ENCODE measurements around the gene P2RY2. TPM values are rescaled to one million over a fixed set of nuclear protein-coding genes. Genes with fewer than 3 reads are reported as not detected.
"Not testable (repeated sequence)": the region's sequence is repeated elsewhere in the genome, so short reads cannot be mapped to it uniquely, and the experiment has no call there.

P2RY2 gene
- total RNA-seq, 1 donor from 2014 or later, result 0.30 TPM

- no peak overlapping the region for H3K27ac Mint-ChIP-seq (ENCODE audit: unreplicated experiment)
Measured at GRCh38 chr11:73196576-73196975, 21.5 kb upstream of the P2RY2 start.

GRCh38 chr11:73197348-73197747, 20.7 kb upstream of the P2RY2 start:
- Mint-ChIP-seq H3K4me3 (ENCODE audit: unreplicated experiment) (no peak overlapping the region), H3K27ac (ENCODE audit: unreplicated experiment) (no peak overlapping the region), H3K36me3 (ENCODE audit: low read depth, unreplicated experiment) (no peaks in the 10 kb centered on the region), H3K9me3 (ENCODE audit: unreplicated experiment) (no peaks in the 10 kb centered on the region), H3K27me3 (ENCODE audit: low read depth, unreplicated experiment) (peaks cover 16% of the 10 kb centered on the region), H3K4me1 (ENCODE audit: low read depth, unreplicated experiment) (peaks cover 18% of the 10 kb centered on the region)
- Histone ChIP-seq H3K4me3 (ENCODE audit: insufficient read depth, low read depth, low read length) (no peak overlapping the region), H3K36me3 (ENCODE audit: insufficient read depth, low read length) (no peaks in the 10 kb centered on the region), H3K4me2 (ENCODE audit: low read length) (no peak overlapping the region), H2AFZ (ENCODE audit: low read depth, low read length) (no peak overlapping the region), H3K9ac (ENCODE audit: low read length) (no peak overlapping the region), H3K79me2 (ENCODE audit: insufficient read depth, low read length) (no peaks in the 10 kb centered on the region), H4K20me1 (ENCODE audit: insufficient read depth, low read length) (no peaks in the 10 kb centered on the region), H3K27me3 (ENCODE audit: insufficient read depth, low read length) (no peaks in the 10 kb centered on the region), H3K4me1 (ENCODE audit: insufficient read depth, low read length) (no peaks in the 10 kb centered on the region), H3K27ac (ENCODE audit: low read depth, low read length) (no peak overlapping the region), H3K9me3 (ENCODE audit: insufficient read depth, low read depth, low read length) (no peaks in the 10 kb centered on the region)
- no peak for FAIRE-seq
- no peak for TF ChIP-seq CTCF (IDR thresholded peaks at IDR 0.05; ENCODE audit: insufficient read depth, low read depth, low read length)
- TF ChIP-seq EZH2 (IDR thresholded peaks at IDR 0.05; ENCODE audit: insufficient read depth, low read length), result no peak
- no peak for DNase-seq (ENCODE audit: low read depth)

More at GRCh38 chr11:73196576-73196975, 21.5 kb upstream of the P2RY2 start:
- Histone ChIP-seq H2AFZ (ENCODE audit: low read depth, low read length) (no peak overlapping the region), H3K9me3 (ENCODE audit: insufficient read depth, low read depth, low read length) (no peaks in the 10 kb centered on the region), H3K4me2 (ENCODE audit: low read length) (no peak overlapping the region), H3K4me3 (ENCODE audit: insufficient read depth, low read depth, low read length) (no peak overlapping the region), H3K79me2 (ENCODE audit: insufficient read depth, low read length) (no peaks in the 10 kb centered on the region), H3K9ac (ENCODE audit: low read length) (no peak overlapping the region), H3K27ac (ENCODE audit: low read depth, low read length) (no peak overlapping the region), H3K27me3 (ENCODE audit: insufficient read depth, low read length) (no peaks in the 10 kb centered on the region), H3K4me1 (ENCODE audit: insufficient read depth, low read length) (no peaks in the 10 kb centered on the region), H3K36me3 (ENCODE audit: insufficient read depth, low read length) (no peaks in the 10 kb centered on the region), H4K20me1 (ENCODE audit: insufficient read depth, low read length) (no peaks in the 10 kb centered on the region)
- Mint-ChIP-seq H3K27me3 (ENCODE audit: low read depth, unreplicated experiment) (peaks cover 16% of the 10 kb centered on the region), H3K4me1 (ENCODE audit: low read depth, unreplicated experiment) (peaks cover 18% of the 10 kb centered on the region), H3K36me3 (ENCODE audit: low read depth, unreplicated experiment) (no peaks in the 10 kb centered on the region), H3K4me3 (ENCODE audit: unreplicated experiment) (no peak overlapping the region), H3K9me3 (ENCODE audit: unreplicated experiment) (no peaks in the 10 kb centered on the region)
- TF ChIP-seq EZH2 (IDR thresholded peaks at IDR 0.05; ENCODE audit: insufficient read depth, low read length), result no peak
- TF ChIP-seq CTCF (IDR thresholded peaks at IDR 0.05; ENCODE audit: insufficient read depth, low read depth, low read length), result no peak
- DNase-seq (ENCODE audit: low read depth) (no peak), FAIRE-seq (no peak)

- not testable (repeated sequence) for H4K20me1 ChIP-seq (ENCODE audit: insufficient read depth, low read length); H3K9ac ChIP-seq (ENCODE audit: low read length); H3K4me3 ChIP-seq (ENCODE audit: insufficient read depth, low read depth, low read length); DNase-seq (ENCODE audit: low read depth); H3K4me2 ChIP-seq (ENCODE audit: low read length); H3K79me2 ChIP-seq (ENCODE audit: insufficient read depth, low read length); H2AFZ ChIP-seq (ENCODE audit: low read depth, low read length); H3K4me1 ChIP-seq (ENCODE audit: insufficient read depth, low read length); FAIRE-seq; H3K27ac Mint-ChIP-seq (ENCODE audit: unreplicated experiment); H3K9me3 Mint-ChIP-seq (ENCODE audit: unreplicated experiment); H3K9me3 ChIP-seq (ENCODE audit: insufficient read depth, low read depth, low read length); H3K27ac ChIP-seq (ENCODE audit: low read depth, low read length); H3K27me3 ChIP-seq (ENCODE audit: insufficient read depth, low read length); H3K36me3 ChIP-seq (ENCODE audit: insufficient read depth, low read length); H3K4me3 Mint-ChIP-seq (ENCODE audit: unreplicated experiment); H3K36me3 Mint-ChIP-seq (ENCODE audit: low read depth, unreplicated experiment)
- H3K27me3 Mint-ChIP-seq (ENCODE audit: low read depth, unreplicated experiment), result peaks cover 16% of the 10 kb centered on the region
- peaks cover 18% of the 10 kb centered on the region for H3K4me1 Mint-ChIP-seq (ENCODE audit: low read depth, unreplicated experiment)
Measured at GRCh38 chr11:73197787-73198186, 20.3 kb upstream of the P2RY2 start.

Measured in astrocyte (in vitro differentiated cells and primary cell).